A204.1 (cell line): ENCODE results near the gene COL4A6.

Experiments used
- FAIRE-seq: peaks from 2 replicates; lab custom pipeline; 2012; peaks lifted over from hg19 to GRCh38; lab: Jason Lieb, UNC

The COL4A6 gene

DNA sequence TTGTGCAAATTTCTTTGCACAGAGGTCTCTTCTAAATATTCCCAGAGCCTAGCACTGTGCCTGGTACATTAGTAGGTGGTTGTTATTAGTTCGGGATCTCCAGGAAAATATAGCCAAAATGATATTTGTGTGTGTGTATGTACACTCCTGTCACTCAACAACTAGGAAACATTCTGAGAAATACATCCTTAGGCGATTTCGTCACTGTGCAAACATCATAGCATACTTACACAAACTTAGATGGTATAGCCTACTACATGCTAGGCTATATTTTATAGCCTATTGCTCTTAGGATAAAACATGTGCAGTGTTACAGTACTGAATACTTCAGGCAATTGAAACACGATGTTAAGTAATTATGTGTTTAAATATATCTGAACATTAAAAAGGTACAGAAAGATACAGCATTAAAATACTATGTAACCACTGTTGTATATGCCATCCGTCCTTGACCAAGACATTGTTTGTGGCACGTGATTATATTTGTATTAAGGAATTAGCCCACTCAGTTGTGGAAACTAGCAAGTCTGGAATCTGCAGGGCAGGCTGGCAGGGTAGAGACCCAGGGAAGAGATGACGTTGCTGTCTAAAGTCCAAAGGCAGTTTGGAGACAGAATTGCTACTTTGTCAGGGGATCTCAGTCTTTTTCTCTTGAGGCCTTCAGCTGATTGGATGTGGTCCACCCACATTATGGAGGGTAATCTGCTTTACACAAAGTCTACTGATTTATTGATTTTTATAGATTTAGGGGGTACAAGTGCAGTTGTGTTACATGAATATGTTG is 106.9 kb downstream of the COL4A6 start:
- no peak for FAIRE-seq

DNA sequence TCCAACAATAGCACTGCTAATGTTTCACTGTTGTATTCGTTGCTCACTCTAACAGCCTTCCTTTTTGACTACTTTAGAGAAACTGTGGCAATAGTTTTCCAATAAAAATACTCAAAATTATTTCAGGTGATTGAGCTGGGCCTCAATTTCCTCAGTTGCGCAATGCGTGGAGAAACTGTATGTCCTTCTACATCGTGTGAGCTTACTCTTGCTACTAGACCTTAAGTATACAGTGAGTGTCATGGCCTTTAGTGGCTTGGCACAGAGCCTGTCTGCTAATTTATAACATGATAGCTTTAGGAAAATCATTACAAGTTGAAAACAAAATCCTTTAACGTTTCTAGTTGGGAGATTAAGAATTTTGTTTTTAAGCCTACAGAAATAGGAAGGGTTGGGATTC is 114.5 kb downstream of the COL4A6 start:
- no peak for FAIRE-seq

DNA sequence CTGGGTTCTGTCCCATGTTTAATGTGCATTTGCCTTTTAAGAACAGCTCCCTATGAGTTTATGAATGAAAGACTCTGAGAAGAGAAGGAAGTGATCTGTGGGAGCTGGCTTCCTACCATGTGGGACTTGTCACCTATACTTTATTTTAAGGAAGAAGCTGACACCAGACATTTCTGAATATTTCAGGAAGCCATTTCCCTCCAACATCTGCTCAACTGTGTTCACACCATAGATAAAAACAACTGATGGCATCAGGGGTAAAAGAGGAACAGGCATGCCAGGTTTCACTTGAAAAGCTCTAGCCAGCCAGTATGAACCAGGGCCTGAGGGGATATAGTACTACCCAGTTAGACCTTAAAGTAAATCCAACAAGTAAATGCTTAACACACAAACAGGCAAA is 116.0 kb downstream of the COL4A6 start:
- no peak for FAIRE-seq

DNA sequence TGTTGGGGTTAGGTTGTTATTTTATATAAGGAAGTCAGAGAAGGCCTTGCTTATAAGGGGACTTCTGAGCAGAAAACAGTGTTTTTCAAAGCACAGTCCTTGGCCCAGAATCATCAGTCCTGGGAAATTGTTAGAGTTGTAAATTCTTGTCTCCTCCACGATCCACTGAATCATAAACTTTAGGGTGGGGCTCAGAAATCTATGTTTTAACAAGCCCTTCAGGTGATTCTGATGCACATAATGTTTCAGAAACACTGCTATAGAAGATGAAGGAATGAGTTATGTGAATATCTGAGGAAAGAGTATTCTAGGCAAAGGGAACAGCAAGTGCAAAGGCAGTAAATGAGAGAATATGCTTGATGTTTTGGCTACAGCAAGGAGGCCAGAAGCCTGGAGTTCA is 121.8 kb downstream of the COL4A6 start:
- no peak for FAIRE-seq

DNA sequence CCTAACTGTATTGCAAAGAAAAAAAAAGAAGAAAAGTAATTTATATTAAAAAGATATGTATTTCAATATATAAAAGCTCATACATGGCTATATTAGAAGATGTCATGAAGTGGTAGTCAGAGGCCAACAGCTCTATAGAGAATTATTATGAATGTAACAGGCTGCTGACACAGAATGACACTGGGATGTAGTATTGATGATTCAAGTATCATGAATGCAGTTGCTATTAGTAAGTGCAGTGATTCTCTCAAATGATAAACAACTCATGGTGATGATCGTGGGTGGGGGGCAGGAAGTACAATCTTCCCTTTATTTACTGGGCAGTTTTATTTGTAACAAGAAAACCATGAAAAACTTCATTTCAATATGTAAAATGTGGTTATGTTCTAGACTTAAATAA is 124.6 kb downstream of the COL4A6 start:
- FAIRE-seq = no peak

DNA sequence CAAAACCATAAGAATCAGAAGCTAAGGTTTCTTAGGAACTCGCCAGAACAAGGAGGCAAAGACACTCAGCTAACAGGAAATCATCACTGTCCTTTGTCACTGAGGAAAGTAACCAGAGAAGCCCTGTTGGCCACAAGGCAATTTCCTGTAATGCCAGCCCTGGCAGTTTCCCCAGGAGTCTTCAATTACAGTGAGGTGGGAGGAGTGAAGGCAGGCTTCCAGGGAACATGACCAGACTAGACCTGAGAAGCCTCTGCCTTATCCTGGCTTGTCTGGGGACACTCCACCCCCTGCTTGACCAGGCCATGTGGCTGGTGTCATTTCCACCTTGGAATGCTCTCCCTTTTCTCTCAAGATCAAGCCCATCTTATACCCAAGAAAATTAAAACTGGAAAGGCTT is 125.3 kb downstream of the COL4A6 start:
- no peak for FAIRE-seq

DNA sequence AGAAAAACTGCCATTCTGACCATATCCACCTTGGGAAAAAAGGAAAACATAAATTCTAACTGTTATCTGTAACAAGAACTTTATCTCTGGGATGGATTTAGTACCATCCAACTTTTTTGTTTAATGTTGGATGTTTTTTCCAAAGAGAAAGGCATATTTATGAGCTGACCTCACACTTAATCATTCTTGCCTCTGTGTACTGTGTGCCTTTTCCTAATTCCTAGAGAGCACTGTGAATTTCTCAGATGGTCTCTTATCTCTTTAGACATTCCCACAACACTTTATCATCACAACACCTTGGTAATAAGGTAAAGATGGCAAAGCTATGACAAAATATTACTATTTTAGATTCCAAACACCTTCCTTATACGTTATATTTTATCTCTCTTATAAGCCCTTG is 126.2 kb downstream of the COL4A6 start:
- FAIRE-seq = no peak

DNA sequence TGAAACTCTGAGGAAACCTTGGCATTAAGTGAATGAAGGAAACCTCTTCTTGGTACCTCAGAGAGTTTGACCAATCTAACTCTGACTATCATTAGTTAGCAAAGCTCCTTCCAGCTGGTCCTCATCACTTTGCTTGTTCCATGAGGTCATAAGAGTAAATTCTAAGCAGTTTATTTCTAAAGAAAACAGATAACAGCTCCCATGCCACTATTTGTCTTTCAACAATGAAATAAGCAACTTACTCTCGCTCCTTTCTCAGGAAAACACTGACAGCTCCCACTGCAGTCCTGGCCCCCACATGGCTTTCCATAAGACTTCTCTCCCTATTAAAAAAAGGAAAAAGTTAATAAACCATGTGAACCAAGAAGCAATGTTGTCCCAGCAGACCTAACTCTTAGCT is 127.7 kb downstream of the COL4A6 start:
- no peak for FAIRE-seq

DNA sequence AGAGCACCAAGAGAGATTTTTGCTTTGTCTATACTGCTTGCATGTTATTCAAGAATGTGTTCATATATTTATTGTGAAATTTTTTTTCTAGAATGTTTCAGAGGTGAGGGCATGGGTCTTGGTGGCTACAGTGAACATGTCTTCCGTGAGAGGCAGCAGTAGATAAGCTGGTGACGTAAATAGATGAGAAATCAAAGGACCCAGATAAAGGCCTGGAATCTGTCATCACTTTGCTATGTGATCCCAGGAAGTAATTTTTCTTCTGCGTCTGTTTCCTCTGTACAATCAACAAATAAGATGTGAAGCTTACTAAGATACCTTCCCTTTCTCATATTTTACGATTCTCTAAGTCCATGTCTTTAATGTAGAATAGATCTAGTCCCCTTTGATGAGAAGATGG is 129.1 kb downstream of the COL4A6 start:
- no peak for FAIRE-seq

DNA sequence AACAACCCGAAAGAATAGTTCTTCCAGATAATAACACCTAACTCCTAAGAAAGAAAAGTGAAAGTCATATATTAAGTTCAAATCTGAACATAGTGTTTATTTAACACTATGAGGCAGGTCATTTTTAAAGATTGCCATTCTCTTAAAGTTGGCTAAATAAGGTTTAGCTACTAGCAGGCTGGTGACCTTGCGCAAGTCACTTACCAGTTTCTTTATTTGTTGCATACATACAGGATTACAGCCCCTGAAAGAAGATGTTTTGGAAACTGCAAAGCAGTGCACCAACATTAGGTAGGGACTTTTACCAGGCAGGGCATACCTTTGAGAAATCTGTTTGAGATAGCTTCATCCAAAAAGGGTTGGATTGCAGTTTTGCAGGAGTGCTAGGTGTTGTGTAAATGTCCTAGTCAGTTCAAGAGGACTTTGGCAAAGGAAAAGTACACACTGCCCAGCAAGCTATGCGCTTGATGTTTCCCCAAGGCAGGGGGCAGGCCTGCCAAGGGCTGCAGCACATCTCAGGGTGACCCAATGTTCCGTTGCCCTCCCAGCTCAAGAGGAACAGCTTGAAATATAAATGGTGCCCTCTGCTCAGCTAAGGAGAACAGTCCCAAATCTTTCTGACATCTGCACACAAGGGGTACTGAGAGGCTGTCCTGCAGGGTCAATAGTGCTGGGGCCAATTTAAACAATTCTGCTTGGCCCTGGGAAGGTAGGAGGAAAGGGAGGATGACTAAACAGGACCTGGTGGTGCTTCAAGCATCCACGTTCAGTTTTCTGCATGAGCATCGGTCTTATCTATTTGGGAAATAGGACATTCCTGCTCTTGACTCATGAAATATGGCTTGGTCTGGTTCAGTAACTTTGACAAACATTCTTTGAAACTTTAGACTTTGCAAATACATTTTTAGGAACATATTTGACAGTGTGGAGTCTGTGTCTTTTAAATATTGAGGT is 130.8 kb downstream of the COL4A6 start:
- no peak for FAIRE-seq

DNA sequence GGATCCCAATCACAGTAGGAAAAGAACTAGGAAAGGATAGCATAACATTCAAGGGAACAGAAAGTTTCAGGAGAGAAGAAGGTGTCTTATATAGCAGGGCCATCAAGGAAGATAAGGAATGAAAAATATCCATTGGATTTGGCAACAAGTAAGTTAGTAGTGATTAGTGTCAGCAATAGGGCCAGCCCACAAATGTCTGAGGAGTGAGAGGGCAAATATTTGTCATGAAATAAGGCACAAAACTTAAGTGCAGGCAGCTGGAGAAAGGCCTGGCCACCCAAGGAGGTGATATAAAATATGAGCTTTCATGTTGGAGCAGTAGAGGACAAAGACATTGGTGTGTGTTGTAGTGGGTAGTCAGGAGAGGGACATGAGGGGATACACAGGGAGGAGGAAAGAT is 132.1 kb downstream of the COL4A6 start:
- FAIRE-seq = no peak

DNA sequence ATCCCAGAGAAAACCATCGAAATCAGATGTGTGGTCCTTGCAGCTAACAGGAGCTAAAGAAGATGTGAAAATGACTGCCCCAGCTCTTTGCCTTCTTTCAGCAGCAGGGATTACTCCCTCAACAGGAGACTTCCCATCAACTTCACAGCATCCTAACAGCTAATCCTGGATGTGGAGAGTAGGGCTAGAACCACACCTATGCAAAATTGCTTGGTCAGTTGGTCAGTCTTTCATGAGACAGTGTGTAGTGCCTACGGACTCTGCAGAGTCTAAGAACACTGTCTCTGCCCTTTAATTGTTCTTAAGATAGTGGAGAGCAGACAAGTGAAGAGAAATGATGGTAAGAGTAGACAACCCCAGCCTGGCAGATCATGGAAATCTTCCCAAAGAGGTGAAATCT is 133.5 kb downstream of the COL4A6 start:
- no peak for FAIRE-seq

DNA sequence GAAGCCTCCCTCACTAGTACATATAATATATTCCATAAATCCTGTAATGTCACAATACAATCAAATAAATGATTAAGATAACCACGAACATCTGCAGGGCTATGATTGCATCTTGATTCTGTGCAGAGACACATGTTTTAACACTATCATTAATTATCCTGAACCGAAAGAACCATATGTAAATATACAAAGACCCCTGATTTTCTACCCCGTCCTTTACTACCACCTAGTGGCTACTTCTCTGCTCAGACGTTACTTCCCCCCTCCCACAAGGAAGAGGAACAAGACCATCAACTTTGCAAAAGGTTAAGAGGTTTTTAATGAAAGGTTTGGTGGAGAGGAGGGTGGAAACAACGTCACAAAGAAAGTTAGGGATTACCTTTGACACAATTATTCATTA is 134.0 kb downstream of the COL4A6 start:
- no peak for FAIRE-seq

DNA sequence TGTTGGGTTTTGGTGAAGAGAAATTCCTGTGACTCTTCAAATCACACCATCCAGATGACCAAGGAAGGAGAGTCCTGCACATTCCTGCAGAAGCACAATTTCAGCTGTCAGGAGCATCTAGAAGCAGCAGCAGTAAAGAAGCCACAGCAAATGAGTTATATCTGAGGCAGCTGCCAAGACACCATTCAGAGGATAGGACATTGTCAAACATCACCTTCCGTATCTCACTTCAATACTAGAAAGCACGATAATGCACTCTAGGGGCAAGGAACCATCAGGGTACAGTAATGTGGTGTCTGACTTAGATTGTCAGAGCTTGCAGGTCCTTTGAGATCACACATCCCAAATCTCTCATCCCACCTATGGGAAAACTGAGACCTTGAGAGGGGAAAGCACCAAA is 134.5 kb downstream of the COL4A6 start:
- no peak for FAIRE-seq

DNA sequence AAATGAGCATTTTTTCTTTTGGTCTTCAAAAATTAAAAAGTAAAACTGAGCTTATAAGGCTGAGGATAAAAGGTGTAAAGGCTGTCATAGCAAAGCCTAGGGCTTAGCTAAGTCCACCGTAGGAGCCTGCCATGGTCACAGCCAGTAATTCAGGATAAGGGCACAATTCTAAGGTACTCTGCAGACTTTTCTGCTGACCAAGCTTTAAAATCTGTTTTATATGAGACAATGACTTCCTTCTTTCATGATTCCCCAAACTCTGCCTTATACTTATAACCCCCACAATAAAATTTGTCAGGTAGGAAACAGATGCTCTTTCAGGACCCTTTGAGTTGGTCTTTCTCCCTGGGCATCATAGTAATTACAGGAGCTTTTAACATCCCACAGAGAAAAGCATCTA is 138.5 kb downstream of the COL4A6 start:
- no peak for FAIRE-seq

DNA sequence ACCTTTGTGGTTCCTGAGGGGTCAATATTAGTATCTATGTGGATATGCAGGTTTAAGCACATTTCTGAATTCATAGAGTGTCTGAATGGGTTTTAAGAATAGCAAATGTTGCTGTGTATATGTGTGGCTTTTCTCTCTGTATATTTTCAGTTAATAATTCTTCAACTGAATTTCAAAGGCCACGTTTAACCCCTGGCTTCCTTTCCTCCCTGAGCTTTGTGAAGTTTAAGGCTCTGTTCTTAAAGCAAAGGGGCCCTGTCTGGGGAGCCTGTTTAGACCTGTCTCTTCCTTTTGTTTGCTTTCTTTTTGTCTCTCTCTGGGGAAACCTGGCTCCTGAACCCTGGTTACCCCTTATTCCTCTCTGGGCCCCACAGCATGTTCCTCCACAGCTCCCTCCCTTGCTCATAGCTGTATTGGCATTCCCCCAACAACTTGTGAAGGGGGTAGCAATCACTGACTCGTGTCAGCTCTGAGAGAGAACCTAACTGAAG is 139.1 kb downstream of the COL4A6 start:
- FAIRE-seq = no peak

DNA sequence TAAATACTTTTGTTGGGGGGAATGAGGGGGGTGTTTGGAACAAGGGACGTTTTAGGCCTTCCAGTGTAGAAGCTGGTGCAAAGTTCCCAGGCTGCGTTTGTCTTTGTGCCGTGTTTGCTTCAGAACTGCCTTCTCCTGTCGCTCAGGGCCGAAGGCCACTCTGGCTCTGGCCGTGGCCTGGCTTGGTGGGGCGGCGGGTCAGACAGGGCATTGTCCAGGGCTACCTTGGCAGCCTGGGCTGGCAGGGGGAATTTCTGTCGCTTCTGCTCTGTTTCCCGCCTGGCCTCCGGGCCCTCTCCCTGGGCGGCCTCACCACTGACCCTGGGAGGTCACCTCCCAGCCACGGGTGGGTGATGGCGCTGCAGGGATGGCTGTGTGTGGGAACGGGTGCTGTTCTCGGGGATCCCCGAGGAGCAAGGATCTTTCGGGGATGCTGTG is 140.0 kb downstream of the COL4A6 start:
- no peak for FAIRE-seq

DNA sequence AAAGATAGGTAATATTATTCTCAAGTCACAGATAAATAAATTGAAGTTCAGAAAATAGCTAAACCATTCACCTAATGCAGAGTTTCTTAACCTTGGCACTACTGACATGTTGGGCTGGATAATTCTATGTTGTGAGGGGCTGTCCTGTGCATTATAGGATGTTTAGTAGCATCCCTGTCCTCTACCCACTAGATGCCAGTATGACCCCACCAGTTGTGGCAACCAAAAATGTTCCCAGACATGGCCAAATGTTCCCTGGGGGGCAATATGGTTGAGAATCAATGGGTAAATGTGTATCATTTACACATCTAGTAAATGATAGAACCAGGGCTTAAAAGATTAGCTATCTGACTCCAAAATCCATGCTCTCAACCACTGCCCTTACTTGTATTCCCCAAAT is 140.9 kb downstream of the COL4A6 start:
- no peak for FAIRE-seq

DNA sequence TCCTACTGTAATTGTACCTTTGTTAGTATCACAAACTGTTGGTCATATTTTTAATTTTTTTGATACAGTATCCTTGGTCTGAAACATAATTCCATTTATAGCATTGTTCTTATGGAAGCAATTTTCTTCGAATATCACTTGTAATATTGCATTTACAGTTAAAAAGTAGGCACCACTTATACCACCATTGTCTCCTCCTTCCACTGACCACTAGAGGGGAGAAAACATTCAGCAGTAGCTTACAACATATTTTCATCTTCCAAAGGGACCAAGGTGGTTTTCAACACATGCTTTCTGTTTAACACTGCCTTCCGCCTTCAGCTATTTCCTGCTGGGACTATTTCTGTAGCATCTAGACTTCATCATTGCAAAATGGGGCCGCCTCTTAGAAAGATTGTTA is 146.2 kb downstream of the COL4A6 start:
- FAIRE-seq = no peak

DNA sequence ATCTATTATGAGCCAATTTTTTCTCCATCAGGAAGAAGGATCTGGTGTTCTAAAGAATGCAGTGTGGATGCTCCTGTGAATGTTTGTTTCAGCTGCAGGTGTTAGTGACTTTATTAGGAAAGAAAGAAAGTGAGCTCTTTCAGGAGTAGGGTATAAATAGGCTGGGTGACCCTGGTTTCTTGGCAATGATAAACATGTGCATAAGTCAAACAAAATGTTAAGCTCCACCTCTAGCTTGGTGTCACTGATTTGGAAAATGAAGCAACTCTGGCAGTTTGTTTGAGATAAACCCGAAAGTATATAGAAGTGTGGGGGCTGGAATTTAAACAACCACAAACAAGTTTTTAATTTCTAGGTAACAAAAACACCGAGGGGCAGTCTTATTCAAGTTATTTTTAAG is 152.3 kb downstream of the COL4A6 start:
- no peak for FAIRE-seq

DNA sequence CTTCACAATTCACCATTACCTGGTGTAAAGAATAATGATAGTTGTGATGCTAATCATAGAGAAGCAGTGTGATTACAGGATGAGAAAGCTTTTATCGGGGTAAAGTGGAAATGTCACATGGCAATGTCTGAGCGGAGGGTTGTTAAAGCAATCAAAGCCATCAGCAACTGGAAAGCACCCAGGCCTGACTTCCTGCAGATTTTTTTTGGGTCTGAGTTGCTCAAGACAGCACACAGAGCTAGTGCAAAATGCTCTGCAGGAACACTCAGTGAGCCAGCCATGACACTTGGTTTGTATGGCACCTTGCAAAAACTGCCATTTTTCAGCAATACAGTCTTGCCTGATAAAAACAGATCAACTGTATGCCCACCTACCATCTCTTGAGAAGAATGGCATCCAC is 152.9 kb downstream of the COL4A6 start:
- FAIRE-seq = no peak

DNA sequence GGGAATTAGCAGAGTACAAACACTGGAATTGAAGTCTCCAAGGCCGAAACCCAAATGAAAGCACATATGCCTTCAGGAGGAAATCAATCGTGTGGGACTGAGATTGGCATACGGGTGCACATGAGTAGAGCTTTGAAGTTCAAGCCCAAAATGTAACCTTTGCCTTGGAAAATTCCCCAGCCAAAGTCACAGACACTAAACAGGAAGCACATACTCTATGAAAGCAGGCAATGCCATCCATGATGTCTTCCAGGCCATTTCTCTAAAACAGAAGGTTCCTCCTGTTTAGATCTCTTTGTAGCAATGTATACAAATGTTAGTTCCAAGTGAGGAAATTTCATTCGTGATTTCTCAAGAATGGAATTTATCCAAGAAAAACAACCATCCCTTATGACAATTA is 162.5 kb downstream of the COL4A6 start:
- FAIRE-seq = no peak

DNA sequence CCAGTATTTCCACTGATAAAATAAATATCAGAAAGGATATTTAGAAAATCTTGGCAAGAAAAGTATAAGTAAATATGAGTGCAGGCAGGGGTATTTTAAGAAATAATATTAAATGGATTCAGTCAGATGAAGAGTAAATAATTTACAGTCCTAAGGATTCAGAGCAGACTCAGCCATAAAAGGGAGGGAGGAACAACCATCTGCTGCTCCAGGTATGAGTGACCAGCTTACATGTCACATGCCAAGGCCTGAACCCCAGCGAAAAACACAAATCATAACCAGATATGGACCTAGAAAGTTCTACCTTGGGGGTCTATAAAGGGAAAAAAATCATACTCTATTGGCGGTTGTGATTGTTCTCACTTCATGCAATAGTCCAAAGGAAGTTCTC is 166.8 kb downstream of the COL4A6 start:
- no peak for FAIRE-seq
